DMS153 treated with DMSO at 0.1 percent for 48 hours (cell line): ENCODE data around the gene FAM53A.

Experiments used
- DNase-seq: peaks from one replicate; lab custom pipeline; 2025; ENCODE audit not compliant: unreplicated experiment; lab: John Stamatoyannopoulos, UW

FAM53A gene

DNA sequence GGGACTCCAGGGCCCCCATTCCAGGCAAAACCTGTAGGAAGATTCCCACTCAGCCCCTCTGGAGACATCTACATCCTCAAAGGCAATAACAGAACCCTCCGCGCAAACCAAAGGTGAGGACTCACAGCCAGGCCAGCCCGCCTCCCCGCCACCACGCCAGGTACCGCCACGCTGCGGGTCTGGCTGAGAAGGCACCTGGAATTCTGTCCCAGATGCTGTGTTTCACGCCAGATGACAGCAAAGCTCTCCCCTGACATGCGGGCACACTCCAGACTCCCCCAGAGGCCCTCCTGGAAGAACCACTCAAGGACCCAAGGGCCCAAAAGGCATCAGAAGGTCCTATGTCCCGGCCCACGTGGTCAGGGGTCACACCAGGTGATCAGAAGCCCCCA lies 59.6 kb downstream of the FAM53A start:
- no peak for DNase-seq

- no peak for DNase-seq
Observed at GRCh38 chr4:1623821-1624518, 60.1 kb downstream of the FAM53A start.

DNA sequence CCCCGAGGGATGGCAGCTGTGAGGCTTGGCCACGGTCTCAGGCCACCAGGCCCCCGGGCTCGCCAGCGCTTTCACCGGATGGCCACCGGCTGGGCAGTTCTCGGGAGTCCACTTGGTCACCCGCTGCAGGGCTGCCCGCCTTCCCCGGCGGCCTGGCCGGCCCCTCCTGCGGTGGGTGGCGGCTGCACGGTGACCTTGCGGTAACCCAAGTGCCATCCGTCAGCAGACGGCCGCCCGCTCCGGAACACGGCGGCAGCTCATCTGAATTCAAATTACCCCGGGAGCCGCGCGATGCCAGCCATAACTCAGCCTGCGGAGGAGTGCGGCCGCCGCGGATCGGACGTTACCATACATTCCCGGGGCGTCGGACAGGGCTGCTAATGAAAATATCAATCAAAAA lies 60.7 kb downstream of the FAM53A start:
- no peak for DNase-seq

- DNase-seq: no peak
Observed at GRCh38 chr4:1622956-1623355, 61.2 kb downstream of the FAM53A start.

- no peak for DNase-seq
Observed at GRCh38 chr4:1622238-1622637, 61.9 kb downstream of the FAM53A start.

DNA sequence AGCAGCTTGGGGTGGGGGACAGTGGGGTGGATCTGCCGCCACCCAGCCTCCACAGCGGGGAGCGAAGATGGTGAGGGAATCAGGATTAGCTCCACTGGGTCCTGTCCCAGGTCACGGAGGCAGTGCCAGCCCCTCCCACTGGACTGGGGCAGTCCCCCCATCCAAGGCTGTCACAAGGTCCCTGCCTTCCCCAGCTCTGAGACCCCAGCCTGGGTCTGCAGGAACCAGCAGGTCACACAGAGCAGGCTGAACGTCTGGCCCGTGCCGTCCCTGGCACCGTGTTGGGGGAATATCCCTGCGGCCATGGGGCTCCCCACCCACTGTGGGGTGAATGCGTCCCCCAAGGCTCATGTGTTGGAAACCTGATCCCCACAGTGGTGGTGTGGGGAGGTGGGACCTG lies 62.6 kb downstream of the FAM53A start:
- no peak for DNase-seq

GRCh38 chr4:1619151-1619672 lies 64.9 kb downstream of the FAM53A start:
- no peak for DNase-seq

DNA sequence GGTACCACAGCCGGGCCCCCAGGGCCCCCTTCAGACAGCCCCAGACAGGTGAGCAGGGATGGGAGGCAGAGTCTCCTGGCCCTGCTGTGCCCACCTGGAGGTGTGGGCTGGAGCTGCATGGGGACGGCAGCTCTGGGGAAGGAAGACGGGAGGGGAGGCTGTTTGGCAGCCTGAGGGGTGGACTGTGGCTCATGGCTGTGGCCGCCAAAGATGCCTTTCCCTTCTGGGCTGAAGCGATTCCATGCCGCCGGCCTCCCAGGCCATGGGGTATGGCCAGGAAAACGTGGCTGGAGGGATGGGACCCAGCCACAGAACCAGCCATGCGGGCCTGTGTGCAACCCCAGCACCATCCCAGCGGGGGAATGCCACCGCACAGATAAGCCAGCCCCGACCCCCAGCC lies 65.7 kb downstream of the FAM53A start:
- no peak for DNase-seq

DNA sequence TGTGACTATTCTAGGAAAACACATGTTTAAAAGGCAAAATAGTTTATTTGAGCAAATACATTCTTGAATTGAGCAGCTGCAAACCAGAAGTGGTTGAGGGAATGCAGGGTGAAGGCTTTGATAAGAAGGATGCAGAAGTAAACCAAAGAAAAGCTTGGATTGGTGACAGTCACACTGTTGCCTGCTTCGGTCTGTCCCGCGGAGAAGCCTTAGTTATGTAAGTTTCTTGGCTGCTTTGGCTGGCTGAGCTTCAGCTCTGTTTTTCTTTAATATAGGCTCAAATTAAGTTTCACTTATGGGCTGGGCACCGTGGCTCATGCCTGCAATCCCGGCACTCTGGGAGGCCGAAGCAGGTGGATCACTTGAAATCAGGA lies 67.6 kb downstream of the FAM53A start:
- DNase-seq: no peak

- DNase-seq: no peak
Observed at GRCh38 chr4:1615786-1616556, 68.1 kb downstream of the FAM53A start.

DNA sequence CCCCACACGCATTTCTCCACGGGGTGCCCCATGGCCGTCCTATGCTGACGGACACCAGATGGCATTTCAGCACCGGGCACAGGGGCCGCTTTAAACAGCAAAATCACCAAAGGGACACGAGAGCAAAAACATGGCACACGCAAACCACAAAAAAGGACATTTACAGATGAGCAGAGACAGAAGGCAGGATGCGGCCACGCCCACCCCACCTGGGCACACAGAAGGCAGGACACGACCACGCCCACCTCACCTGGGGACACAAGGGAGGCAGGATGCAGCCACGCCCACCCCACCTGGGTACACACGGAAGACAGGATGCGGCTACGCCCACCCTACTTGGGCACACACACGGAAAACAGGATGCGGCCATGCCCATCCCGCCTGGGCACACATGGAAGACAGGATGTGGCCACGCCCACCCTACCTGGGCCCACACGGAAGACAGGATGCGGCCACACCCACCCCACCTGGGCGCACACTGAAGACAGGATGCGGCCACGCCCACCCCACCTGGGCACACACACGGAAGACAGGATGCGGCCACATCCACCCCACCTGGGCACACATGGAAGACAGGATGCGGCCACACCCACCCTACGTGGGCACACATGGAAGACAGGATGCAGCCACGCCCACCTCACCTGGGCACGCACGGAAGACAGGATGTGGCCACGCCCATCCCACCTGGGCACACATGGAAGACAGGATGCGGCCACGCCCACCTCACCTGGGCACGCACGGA lies 69.1 kb downstream of the FAM53A start:
- DNase-seq: no peak

DNA sequence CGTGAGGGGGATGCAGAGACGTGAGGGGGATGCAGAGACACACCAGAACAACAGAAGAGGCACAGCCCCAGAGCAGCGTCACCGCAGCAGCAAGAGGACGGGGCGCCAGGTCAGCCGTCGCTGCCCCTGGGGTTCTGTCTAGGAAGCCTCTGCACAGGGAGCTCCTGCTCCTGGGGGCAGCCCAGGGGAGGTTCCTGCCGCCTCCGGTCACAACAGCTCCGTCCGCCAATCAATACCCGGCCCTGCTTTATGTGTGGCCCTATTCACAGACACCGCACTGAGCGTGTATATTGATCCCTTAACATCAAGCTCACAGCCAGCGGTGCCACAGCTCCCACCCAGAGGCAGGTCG lies 69.6 kb downstream of the FAM53A start:
- DNase-seq: no peak

GRCh38 chr4:1614049-1614448 lies 70.1 kb downstream of the FAM53A start:
- DNase-seq: no peak

DNA sequence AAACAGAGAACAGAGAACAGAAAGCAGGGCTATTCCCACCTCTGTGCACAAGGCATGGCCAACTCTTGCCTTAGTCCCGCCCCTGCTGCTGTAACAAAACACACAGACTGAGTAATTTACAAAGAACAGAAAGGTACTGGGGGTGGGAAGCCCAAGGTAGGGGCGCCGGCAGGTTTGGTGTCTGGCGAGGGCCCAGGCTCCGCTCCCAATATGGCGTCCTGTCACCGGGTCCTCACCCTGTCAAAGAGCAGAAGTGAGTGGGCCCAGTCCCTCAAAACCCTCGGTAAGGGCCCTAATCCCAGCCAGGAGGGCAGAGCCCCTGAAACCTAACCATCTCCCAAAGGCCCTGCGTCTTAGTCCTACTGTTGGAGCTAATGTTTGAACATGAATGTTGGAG lies 71.0 kb downstream of the FAM53A start:
- DNase-seq: no peak

GRCh38 chr4:1612278-1613098 lies 71.6 kb downstream of the FAM53A start:
- DNase-seq: no peak

- DNase-seq: no peak
Observed at GRCh38 chr4:1611501-1611870, 72.6 kb downstream of the FAM53A start.

GRCh38 chr4:1610791-1611500 lies 73.2 kb downstream of the FAM53A start:
- DNase-seq: no peak

- DNase-seq: no peak
Observed at GRCh38 chr4:1609901-1610790, 74.0 kb downstream of the FAM53A start.

GRCh38 chr4:1608821-1609500 lies 75.2 kb downstream of the FAM53A start:
- no peak for DNase-seq
